Subcutaneous abdominal adipose tissue (tissue), 5 donors: ENCODE data around the gene KCNIP4.

ENCODE experiments used
- H3K27ac ChIP-seq: one replicate; pipeline ENCODE4 v1.7.0; 2013; ENCODE audit warnings: low read depth, mild to moderate bottlenecking, inconsistent platforms, low read length, moderate library complexity
- H3K27me3 ChIP-seq, 5 donors: one replicate each; pipeline ENCODE4 v1.7.0; 2013; ENCODE audit warnings: low read length in 5 of 5, inconsistent platforms in 1 of 5; ENCODE audit not compliant: control insufficient read depth in 5 of 5, insufficient read depth in 4 of 5
- H3K36me3 ChIP-seq, 5 donors: one replicate each; pipeline ENCODE4 v1.7.0; 2013; ENCODE audit warnings: low read length in 5 of 5; ENCODE audit not compliant: control insufficient read depth in 5 of 5, insufficient read depth in 5 of 5
- H3K4me1 ChIP-seq, 5 donors: one replicate each; pipeline ENCODE4 v1.7.0; 2013; ENCODE audit warnings: low read length in 5 of 5, mild to moderate bottlenecking in 3 of 5, moderate library complexity in 1 of 5; ENCODE audit not compliant: control insufficient read depth in 5 of 5, insufficient read depth in 5 of 5
- H3K4me3 ChIP-seq, 5 donors: one replicate each; pipeline ENCODE4 v1.7.0; 2013; ENCODE audit warnings: low read length in 5 of 5, low read depth in 1 of 5
- H3K9ac ChIP-seq, 5 donors: one replicate each; pipeline ENCODE4 v1.7.0; 2013; ENCODE audit warnings: low read length in 5 of 5, mild to moderate bottlenecking in 4 of 5, moderate library complexity in 3 of 5
- H3K9me3 ChIP-seq, 5 donors: one replicate each; pipeline ENCODE4 v1.7.0; 2013; ENCODE audit warnings: low read length in 5 of 5; ENCODE audit not compliant: control insufficient read depth in 5 of 5
- donor health status: healthy.
- donor health status: healthy.
- donor health status: healthy.
- donor health status: healthy.
- donor health status: healthy.

Gene KCNIP4

GRCh38 chr4:21752616-21753015 is 196.0 kb downstream of the KCNIP4 start:
- no peaks in the 10 kb centered on the region for H3K27me3 ChIP-seq
- H3K27ac ChIP-seq: no peak overlapping the region
- H3K36me3 ChIP-seq: no peaks in the 10 kb centered on the region
- no peak overlapping the region for H3K4me3 ChIP-seq
- peaks cover 0 to 3% (median 0%) of the 10 kb centered on the region in 5 donors for H3K4me1 ChIP-seq
- H3K9ac ChIP-seq: no peak overlapping the region
- no peaks in the 10 kb centered on the region for H3K9me3 ChIP-seq

GRCh38 chr4:21749924-21750323 is 198.6 kb downstream of the KCNIP4 start:
- no peak overlapping the region for H3K9ac ChIP-seq
- no peaks in the 10 kb centered on the region for H3K9me3 ChIP-seq
- no peak overlapping the region for H3K27ac ChIP-seq
- no peak overlapping the region for H3K4me3 ChIP-seq
- no peaks in the 10 kb centered on the region for H3K27me3 ChIP-seq
- H3K36me3 ChIP-seq: no peaks in the 10 kb centered on the region
- no peaks in the 10 kb centered on the region for H3K4me1 ChIP-seq

- no peak overlapping the region for H3K4me3 ChIP-seq
- no peaks in the 10 kb centered on the region for H3K9me3 ChIP-seq
- H3K27me3 ChIP-seq: no peaks in the 10 kb centered on the region
- no peaks in the 10 kb centered on the region for H3K4me1 ChIP-seq
- no peaks in the 10 kb centered on the region for H3K36me3 ChIP-seq
- H3K9ac ChIP-seq: no peak overlapping the region
- no peak overlapping the region for H3K27ac ChIP-seq
Measured at GRCh38 chr4:21749412-21749811, 199.2 kb downstream of the KCNIP4 start.

- H3K4me1 ChIP-seq: no peaks in the 10 kb centered on the region
- peaks cover 0 to 3% (median 0%) of the 10 kb centered on the region in 5 donors for H3K36me3 ChIP-seq
- H3K4me3 ChIP-seq: no peak overlapping the region
- no peaks in the 10 kb centered on the region for H3K9me3 ChIP-seq
- H3K27ac ChIP-seq: no peak overlapping the region
- H3K27me3 ChIP-seq: no peaks in the 10 kb centered on the region
- no peak overlapping the region for H3K9ac ChIP-seq
Measured at GRCh38 chr4:21744046-21744445, 204.5 kb downstream of the KCNIP4 start.

- Histone ChIP-seq H3K9me3 (no peaks in the 10 kb centered on the region), H3K9ac (no peak overlapping the region), H3K27me3 (no peaks in the 10 kb centered on the region), H3K4me3 (no peak overlapping the region), H3K36me3 (peaks cover 0 to 3% (median 0%) of the 10 kb centered on the region in 5 donors), H3K4me1 (no peaks in the 10 kb centered on the region), H3K27ac (no peak overlapping the region)
Measured at GRCh38 chr4:21742326-21742725, 206.2 kb downstream of the KCNIP4 start.

- Histone ChIP-seq H3K9ac (no peak overlapping the region), H3K4me3 (no peak overlapping the region), H3K9me3 (no peaks in the 10 kb centered on the region), H3K27ac (no peak overlapping the region), H3K27me3 (no peaks in the 10 kb centered on the region), H3K36me3 (peaks cover 0 to 3% (median 0%) of the 10 kb centered on the region in 5 donors), H3K4me1 (no peaks in the 10 kb centered on the region)
Measured at GRCh38 chr4:21738821-21739220, 209.8 kb downstream of the KCNIP4 start.

GRCh38 chr4:21735866-21736265 is 212.7 kb downstream of the KCNIP4 start:
- no peaks in the 10 kb centered on the region for H3K27me3 ChIP-seq
- H3K36me3 ChIP-seq: no peaks in the 10 kb centered on the region
- no peak overlapping the region for H3K27ac ChIP-seq
- H3K9ac ChIP-seq: no peak overlapping the region
- no peaks in the 10 kb centered on the region for H3K4me1 ChIP-seq
- H3K9me3 ChIP-seq: no peaks in the 10 kb centered on the region
- H3K4me3 ChIP-seq: no peak overlapping the region

GRCh38 chr4:21733894-21734630 is 214.5 kb downstream of the KCNIP4 start:
- Histone ChIP-seq H3K27ac (no peak overlapping the region), H3K9ac (no peak overlapping the region), H3K27me3 (no peaks in the 10 kb centered on the region), H3K4me3 (no peak overlapping the region), H3K36me3 (no peaks in the 10 kb centered on the region), H3K4me1 (no peaks in the 10 kb centered on the region), H3K9me3 (no peaks in the 10 kb centered on the region)

- no peaks in the 10 kb centered on the region for H3K36me3 ChIP-seq
- H3K9me3 ChIP-seq: no peaks in the 10 kb centered on the region
- H3K4me3 ChIP-seq: no peak overlapping the region
- no peak overlapping the region for H3K9ac ChIP-seq
- no peaks in the 10 kb centered on the region for H3K4me1 ChIP-seq
- no peaks in the 10 kb centered on the region for H3K27me3 ChIP-seq
- H3K27ac ChIP-seq: no peak overlapping the region
Measured at GRCh38 chr4:21728304-21728703, 220.3 kb downstream of the KCNIP4 start.

- H3K4me3 ChIP-seq: no peak overlapping the region
- no peaks in the 10 kb centered on the region for H3K9me3 ChIP-seq
- H3K4me1 ChIP-seq: no peaks in the 10 kb centered on the region
- no peaks in the 10 kb centered on the region for H3K27me3 ChIP-seq
- no peaks in the 10 kb centered on the region for H3K36me3 ChIP-seq
- no peak overlapping the region for H3K27ac ChIP-seq
- no peak overlapping the region for H3K9ac ChIP-seq
Measured at GRCh38 chr4:21726255-21726815, 222.2 kb downstream of the KCNIP4 start.
